CD4-positive, alpha-beta T cell treated with Interleukin-10 for 1 hour (primary cell): Measurements from ENCODE around the gene WDR20.

Experiments
- DNase-seq: peaks from one replicate; pipeline ENCODE4 v3.0.0-alpha.2; 2020

The WDR20 gene

GRCh38 chr14:102201776-102202175 is 62.1 kb downstream of the WDR20 start:
- DNase-seq = no peak

DNA sequence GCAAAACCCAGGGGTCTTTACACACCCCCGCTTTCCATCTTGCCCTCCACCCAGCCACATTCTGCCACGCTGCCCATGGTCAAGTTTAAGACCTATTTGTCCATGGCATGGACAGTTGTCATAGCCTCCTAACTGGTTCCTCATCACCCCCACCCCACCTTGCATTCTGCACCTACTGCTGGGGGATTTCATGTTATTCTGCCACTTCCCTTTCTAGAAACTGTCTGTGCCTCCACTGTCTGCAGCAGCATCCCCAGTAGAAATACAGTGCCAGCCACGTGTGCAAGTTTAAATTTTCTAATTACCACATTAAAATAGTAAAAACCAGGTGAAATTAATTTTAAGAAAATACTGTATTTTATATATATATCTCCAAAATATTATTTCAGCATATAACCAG is 63.2 kb downstream of the WDR20 start:
- DNase-seq = no peak

DNA sequence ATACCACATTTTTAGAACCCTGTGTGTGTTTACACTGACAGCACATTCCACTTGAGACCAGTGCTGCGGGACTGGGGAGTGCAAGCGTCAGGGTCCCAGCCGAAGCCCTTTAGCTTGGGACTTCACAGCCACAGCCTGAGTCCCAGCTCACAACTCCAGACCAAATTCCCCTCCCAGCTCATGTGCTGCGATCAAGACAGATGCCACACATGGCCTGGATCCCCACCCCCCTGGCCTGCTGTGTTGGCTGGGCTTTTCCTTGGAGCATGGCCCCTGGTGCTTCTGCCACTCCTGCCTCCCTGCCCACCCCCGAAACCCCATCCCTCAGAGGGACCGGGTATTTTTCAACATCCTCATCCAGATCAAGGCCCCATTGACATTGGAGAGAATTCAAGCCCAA is 63.7 kb downstream of the WDR20 start:
- DNase-seq = no peak

DNA sequence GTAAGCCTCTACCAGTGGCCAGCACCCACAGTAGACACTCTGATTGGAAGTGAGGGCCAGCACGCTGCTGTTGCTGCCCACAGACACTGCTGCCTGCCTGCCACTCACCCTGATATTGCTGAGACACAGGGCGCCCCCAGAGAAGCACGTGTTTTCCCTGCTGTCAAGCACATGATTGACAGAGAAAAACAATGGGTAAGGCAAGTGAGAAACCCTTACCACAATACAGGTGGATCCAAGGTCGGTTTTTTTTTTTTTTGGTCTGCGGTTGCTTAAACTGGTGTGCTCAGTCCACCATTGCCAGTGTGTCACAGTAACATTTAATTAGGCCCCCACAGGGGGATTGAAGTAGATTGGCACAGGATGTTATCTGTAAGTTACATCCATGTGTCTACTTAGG is 65.9 kb downstream of the WDR20 start:
- DNase-seq = no peak

- no peak for DNase-seq
Observed at GRCh38 chr14:102206918-102207317, 67.2 kb downstream of the WDR20 start.

- DNase-seq = no peak
Observed at GRCh38 chr14:102207831-102208365, 68.2 kb downstream of the WDR20 start.

GRCh38 chr14:102208741-102209140 is 69.0 kb downstream of the WDR20 start:
- DNase-seq = no peak

- no peak for DNase-seq
Observed at GRCh38 chr14:102209224-102209966, 69.7 kb downstream of the WDR20 start.

DNA sequence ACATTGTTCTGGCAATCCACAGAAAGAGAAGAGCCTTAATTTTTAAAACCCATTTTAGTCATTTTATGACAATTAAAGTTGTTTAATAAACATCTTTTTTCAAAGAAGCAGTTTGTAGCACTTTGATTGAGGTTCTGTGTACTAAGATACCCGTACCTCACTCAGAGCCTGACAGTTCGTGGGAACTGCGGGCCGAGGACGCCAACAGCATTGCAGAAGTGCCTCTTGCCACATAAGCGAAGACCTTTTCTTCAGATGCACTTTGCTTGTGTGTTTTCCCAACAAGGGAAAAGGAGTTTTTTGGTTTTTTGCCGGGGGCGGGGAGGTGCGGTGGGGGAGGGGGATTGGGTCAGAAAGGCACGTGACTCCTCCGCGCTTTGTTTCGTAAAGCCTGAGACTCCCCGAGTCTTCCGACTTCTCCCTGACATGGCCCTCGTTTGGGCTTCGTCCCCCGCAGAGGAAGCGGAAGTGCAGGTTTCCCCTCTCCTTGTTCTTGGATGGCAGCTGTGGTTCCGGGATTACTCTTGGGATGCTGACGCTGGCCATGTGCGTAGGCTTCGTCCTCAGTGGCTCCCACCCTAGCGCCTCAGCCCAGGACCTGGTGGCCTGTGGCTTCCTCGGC is 70.8 kb downstream of the WDR20 start:
- no peak for DNase-seq

GRCh38 chr14:102211240-102211639 is 71.5 kb downstream of the WDR20 start:
- no peak for DNase-seq

GRCh38 chr14:102212356-102212755 is 72.7 kb downstream of the WDR20 start:
- no peak for DNase-seq

GRCh38 chr14:102212845-102213244 is 73.1 kb downstream of the WDR20 start:
- no peak for DNase-seq

DNA sequence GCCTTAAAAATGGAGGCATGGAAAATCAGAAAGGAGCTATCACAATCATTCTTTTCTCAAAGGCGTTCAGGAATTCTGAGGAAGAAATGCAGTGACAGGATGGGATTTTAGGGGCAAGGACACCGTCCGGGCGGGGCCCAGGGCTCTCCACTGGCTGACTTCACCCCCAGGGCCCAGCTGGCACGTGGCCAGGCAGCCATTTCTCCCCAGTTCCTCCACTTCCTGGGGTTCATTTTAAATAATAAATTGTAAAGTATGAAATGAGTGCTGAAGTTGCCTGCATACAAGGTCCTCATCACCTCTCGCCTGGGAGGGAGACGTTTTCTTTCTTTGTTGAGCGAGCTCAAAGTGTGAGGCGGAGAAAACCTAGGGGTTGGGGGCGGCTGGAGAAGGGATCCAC is 73.8 kb downstream of the WDR20 start:
- no peak for DNase-seq

- DNase-seq = no peak
Observed at GRCh38 chr14:102213984-102214658, 74.4 kb downstream of the WDR20 start.

GRCh38 chr14:102215071-102215470 is 75.4 kb downstream of the WDR20 start:
- no peak for DNase-seq

- DNase-seq = no peak
Observed at GRCh38 chr14:102215576-102216250, 76.0 kb downstream of the WDR20 start.

GRCh38 chr14:102217399-102217798 is 77.7 kb downstream of the WDR20 start:
- no peak for DNase-seq

DNA sequence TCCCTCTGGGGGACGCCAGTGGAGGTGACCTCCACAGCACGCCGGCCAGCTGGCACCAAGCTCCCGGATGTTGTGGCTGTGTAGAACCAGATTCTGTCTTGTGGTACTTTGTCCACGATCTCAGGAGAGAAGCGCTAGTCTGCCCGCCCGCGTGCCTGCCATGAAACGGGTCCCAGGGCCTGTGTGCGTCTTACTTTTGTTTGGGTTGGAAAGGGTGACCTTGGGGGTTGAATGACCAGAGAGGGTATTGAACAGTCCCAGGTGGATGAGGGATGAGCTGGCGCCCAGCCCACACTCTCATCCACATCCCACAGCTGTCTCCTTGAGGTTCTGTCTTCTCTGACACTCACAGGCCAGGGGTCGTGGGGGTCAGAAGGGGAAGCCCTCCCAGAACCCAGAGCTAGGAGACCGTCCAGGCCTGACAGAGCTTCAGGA is 78.3 kb downstream of the WDR20 start:
- no peak for DNase-seq

DNA sequence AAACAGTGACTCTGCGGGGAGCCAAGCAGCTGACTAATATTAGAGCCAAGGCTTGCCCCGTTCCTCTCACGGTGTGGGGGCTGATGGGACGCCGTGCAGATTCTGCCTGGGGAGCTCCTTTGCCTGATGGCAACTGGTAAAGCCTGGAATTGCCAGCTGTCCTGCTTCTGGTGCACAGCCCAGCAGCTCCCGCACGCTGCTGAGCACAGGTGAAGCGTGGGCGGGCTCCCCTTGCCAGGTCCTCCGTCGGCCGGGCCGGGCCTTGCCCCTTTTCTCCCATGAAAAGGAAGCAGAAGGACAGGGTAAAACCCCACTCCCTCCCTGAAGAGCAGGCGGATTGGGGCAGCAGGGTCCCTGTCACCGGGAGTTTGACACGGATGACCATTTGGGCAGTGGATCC is 79.0 kb downstream of the WDR20 start:
- no peak for DNase-seq

- DNase-seq = no peak
Observed at GRCh38 chr14:102219316-102219715, 79.6 kb downstream of the WDR20 start.

GRCh38 chr14:102220031-102220430 is 80.3 kb downstream of the WDR20 start:
- no peak for DNase-seq

- DNase-seq = no peak
Observed at GRCh38 chr14:102221026-102221425, 81.3 kb downstream of the WDR20 start.

DNA sequence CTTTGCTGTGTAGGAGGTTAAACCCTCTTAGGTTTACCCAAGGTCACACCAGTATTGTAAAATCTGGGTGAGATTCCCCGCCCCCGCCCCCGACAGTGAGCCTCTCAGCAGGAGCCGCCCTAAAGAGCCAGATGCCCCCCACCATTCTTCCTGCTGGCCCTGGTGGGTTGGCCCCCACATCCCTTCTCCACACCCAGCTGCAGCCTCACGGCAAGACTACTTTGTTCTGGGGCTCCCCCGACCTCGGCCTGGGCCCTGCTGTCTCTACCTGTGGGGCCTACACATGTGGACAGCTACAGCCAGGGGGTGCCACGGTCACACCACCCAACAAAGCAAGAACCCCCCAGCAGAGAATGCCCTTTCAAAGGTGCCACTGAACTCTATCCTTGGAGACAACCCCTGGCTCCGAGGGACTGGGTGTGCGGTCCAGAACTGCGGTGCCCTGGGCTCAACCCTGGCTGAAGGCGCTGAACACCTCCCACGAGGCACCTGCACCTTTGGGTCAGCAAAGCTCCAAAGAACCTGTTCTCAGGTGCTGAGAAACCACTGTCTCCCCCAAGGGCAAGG is 82.4 kb downstream of the WDR20 start:
- no peak for DNase-seq
